GM13976 (cell line): Measurements from ENCODE around the gene NIPAL4.

Experiments
- DNase-seq: peaks from one replicate; pipeline ENCODE4 v3.0.0; 2012; ENCODE audit warnings: low spot score
- in situ Hi-C: fragments of 300-500 bp; cut with MboI; formaldehyde crosslinking; loops from one replicate; pipeline ENCODE4 v1.12.0; 2022; ENCODE audit warnings: low sequenced_read_pairs, mixed read lengths, inconsistent platforms; ENCODE audit not compliant: unreplicated experiment
- TF ChIP-seq, protein P1 (sequence below): IDR thresholded peaks from 2 replicates; pipeline ENCODE4 v1.5.1; 2012; ENCODE audit warnings: borderline replicate concordance, mild to moderate bottlenecking; ENCODE audit not compliant: insufficient read depth; ENCODE audit errors: extremely low read depth, missing control alignments, control extremely low read depth

NIPAL4 gene

GRCh38 chr5:157513182-157513581, 53.2 kb downstream of the NIPAL4 start:
- no peak for DNase-seq
- in situ Hi-C loops = no loop called here

DNA sequence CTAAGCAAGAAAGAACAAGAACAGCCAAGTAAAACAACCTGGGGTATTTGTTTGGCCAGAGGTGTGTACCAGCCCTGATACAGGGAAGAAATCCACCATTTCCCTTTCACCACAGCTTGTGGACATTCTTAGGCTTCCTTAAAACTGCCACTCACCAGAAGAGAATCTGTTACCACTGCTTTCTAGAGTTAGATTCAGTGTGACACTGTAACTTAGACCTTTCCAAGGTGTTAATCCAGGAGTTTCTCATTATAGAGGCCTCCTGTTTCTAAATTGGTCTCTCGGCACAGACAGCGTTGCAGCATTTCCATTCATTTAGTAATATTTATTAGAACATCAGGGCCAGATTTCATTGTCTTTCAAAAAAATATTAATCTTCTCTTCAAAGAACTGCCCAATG, 55.0 kb downstream of the NIPAL4 start:
- in situ Hi-C loops = no loop called here
- no peak for DNase-seq
- TF ChIP-seq, protein P1, sequence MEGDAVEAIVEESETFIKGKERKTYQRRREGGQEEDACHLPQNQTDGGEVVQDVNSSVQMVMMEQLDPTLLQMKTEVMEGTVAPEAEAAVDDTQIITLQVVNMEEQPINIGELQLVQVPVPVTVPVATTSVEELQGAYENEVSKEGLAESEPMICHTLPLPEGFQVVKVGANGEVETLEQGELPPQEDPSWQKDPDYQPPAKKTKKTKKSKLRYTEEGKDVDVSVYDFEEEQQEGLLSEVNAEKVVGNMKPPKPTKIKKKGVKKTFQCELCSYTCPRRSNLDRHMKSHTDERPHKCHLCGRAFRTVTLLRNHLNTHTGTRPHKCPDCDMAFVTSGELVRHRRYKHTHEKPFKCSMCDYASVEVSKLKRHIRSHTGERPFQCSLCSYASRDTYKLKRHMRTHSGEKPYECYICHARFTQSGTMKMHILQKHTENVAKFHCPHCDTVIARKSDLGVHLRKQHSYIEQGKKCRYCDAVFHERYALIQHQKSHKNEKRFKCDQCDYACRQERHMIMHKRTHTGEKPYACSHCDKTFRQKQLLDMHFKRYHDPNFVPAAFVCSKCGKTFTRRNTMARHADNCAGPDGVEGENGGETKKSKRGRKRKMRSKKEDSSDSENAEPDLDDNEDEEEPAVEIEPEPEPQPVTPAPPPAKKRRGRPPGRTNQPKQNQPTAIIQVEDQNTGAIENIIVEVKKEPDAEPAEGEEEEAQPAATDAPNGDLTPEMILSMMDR = no peak

More at GRCh38 chr5:157513182-157513581, 53.2 kb downstream of the NIPAL4 start:
- TF ChIP-seq, protein P1 = no peak

DNA sequence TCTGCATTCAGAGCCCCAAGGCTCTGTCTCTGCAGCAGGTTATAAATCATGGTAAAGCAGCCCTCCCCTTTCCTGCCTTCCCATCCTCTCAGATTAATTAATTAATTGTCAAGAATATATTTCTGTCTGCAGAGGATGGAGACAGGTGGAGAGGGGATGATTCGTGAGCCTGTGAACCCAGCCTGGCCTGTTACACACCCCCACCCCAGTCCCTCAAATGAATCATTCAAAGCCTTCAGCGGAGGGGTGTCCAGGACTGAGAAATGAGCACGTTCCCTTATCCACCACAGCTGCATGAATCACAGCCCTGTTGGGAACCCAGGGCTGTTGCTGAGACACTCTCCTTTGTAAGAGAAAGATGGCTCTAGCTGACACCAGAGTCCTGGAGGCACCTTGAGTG, 56.0 kb downstream of the NIPAL4 start:
- TF ChIP-seq, protein P1 = no peak
- DNase-seq = no peak
- in situ Hi-C loops = no loop called here

DNA sequence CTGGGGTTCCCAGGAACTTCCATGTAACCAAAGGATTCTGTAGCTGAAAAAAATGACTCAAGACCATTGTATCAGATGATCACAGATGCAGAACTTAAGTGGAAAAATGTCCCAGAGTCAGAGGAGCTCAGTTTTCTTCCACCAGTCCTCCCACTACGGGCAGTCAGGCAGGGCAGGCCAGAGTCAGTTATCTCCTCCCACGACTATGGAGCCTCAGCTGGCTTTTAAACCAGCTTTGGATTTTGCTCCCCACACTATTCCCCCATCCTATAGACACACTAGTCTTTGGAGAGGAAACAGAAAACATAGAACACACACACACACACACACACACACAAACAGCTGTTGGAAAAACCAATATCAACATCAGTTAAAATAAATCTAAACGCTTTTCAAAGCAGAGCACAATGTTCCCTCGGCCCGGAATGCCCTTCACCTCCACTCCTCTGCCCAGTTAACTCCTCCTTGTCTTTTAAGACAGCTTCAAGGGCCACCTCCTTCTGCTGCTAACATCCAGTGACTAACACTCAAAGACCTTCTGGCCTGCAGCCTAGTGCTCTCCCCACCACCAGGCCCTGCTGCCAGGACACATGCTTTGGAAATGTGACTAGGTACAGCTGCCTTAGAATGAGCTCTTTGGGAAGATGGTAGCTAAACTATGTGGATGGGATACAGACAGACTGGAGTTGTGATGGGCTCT, 56.8 kb downstream of the NIPAL4 start:
- in situ Hi-C loops = no loop called here
- TF ChIP-seq, protein P1 = no peak
- DNase-seq = no peak

GRCh38 chr5:157518963-157519362, 59.0 kb downstream of the NIPAL4 start:
- in situ Hi-C loops = no loop called here
- TF ChIP-seq, protein P1 = no peak

DNA sequence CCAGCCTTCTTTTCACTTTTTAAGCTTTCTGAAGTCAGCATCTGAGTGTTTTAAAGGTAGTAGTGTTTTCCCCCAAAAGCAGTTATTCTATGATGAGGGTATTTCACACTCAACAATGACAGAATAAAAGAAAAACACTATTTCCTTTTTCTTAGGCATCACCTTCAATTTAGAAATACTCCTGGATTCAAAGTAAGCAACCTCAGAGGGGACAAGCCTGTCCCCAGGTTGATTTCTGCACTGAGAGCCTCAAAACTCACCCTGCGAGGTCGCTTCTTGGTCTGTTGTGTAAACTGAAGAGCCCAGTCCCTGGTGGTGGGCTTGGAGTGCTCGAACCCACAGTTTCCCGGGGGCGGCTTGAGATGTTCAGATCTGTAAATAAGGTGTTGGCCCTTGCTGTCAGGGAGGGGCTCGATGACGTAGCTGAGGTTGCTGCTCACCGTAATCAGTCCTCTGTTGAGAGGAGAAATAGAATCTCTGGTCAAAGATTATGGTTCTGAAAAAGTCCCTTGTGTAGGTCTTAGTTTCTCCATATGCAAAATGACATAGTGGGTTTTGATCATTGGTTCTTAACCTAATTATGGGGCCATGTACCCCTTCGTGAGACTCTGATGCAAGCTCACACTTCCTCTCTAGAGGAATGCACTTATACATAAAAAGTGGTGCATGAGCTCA, 59.7 kb downstream of the NIPAL4 start:
- TF ChIP-seq, protein P1 = no peak
- DNase-seq = peak; percentile 78
- in situ Hi-C loops = no loop called here

More at GRCh38 chr5:157518963-157519362, 59.0 kb downstream of the NIPAL4 start:
- DNase-seq = peak; percentile 65
